Lower leg skin (tissue), 4 donors: ENCODE measurements around the gene CAMK2N2. TPM values are rescaled to one million over a fixed set of nuclear protein-coding genes. Genes with fewer than 3 reads are reported as not detected.

ENCODE experiments used
- DNase-seq, 2 donors: peaks; one replicate each; pipeline ENCODE4 v3.0.0-alpha.2; 2019; ENCODE audit warnings: low spot score in 2 of 2
- H3K4me3 ChIP-seq: fragments of 200-600 bp; sonication (generic); 2 replicates; pipeline ENCODE4 v1.5.1; 2017; ENCODE audit warnings: mild to moderate bottlenecking, low read depth; ENCODE audit not compliant: poor library complexity, severe bottlenecking
- POLR2A ChIP-seq, 2 donors: fragments of 450-650 bp; IDR thresholded peaks; one replicate each; pipeline ENCODE4 v1.6.1; 2016 to 2017; ENCODE audit warnings: antibody characterized with exemption in 2 of 2, mild to moderate bottlenecking in 1 of 2, moderate library complexity in 1 of 2
- WGBS, 2 donors: methylation state at CpG; one replicate each; pipeline ENCODE4 v1.1.5; 2018; 5-methylcytosine and 5-hydroxymethylcytosine counted together
- intact Hi-C: fragments of 100-400 bp; cut with DNase I; formaldehyde crosslinking; loops from one replicate; pipeline ENCODE4 v1.15.0; 2023; ENCODE audit warnings: low total_unique reads
- total RNA-seq, 4 donors: library from RNA; depleted of rRNA; stranded (reverse); fragments of >200 nt; gene quantifications; one replicate each; pipeline ENCODE4 v1.1.0, GENCODE V29; 2016
- TF ChIP-seq, protein P1 (sequence below), 3 donors: fragments of 450-650 bp; IDR thresholded peaks; one replicate each; pipeline ENCODE4 v1.5.1; 2016; ENCODE audit warnings: antibody characterized with exemption in 3 of 3, mild to moderate bottlenecking in 3 of 3, moderate library complexity in 2 of 3

Gene CAMK2N2
- total RNA-seq, 4 donors from 2014 or later, result not detected

DNA sequence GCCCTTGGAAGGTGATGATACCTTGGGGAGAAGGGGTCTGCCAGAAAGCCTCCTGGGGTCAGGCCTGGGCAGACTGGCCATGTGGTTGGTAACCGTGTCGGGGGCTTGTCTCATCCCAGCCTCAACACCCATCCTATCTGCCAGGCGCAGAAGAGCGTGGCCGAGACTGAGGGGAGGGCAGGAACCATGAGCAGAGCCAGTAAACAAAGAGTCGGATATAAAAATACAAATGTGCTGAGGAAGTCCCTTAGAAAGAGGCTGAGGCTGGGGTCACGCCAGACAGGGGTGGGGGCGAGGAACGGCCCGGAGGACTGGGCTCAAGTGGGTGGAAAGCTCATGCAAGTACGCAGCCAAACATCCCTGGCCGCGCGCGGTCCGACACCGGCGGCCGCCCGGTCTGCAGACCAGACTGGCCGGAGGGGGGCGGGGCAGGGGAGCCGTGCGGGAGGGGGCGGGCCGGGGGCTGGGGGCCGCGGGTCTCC, 1.9 kb downstream of the CAMK2N2 start:
- intact Hi-C loops, result no loop called here
- 26 to 44% methylated on average over 19 to 21 of the region's 28 CpGs for WGBS, 2 donors
- H3K4me3 ChIP-seq, result no peak overlapping the region
- DNase-seq, result no peak
- TF ChIP-seq, protein P1, sequence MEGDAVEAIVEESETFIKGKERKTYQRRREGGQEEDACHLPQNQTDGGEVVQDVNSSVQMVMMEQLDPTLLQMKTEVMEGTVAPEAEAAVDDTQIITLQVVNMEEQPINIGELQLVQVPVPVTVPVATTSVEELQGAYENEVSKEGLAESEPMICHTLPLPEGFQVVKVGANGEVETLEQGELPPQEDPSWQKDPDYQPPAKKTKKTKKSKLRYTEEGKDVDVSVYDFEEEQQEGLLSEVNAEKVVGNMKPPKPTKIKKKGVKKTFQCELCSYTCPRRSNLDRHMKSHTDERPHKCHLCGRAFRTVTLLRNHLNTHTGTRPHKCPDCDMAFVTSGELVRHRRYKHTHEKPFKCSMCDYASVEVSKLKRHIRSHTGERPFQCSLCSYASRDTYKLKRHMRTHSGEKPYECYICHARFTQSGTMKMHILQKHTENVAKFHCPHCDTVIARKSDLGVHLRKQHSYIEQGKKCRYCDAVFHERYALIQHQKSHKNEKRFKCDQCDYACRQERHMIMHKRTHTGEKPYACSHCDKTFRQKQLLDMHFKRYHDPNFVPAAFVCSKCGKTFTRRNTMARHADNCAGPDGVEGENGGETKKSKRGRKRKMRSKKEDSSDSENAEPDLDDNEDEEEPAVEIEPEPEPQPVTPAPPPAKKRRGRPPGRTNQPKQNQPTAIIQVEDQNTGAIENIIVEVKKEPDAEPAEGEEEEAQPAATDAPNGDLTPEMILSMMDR (IDR thresholded peaks at IDR 0.05), result no peak
- TF ChIP-seq POLR2A (IDR thresholded peaks at IDR 0.05), result no peak

DNA sequence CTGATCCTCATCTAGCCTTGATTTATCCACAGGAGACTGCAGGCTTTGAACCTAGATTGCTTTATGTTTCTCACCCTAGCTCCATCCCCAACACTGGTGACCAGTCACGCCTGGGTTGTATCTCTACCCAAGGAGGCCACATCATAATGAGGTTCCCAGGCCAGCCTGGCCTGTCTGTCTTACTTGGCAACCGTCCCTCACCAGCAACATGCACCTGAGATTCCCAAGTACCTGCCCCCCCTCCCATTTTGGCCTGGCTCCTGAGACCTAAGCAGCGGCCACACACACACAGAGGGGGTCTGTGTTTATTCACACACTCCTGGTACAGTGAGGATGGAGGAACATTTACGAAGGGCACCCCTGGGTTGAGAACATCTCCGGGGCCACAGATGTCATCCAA, 2.4 kb downstream of the CAMK2N2 start:
- intact Hi-C loops, result no loop called here
- no peak for DNase-seq
- WGBS, 2 donors, result 91 to 92% methylated on average over 5 of the region's 5 CpGs
- no peak for TF ChIP-seq POLR2A (IDR thresholded peaks at IDR 0.05)
- TF ChIP-seq, protein P1 (IDR thresholded peaks at IDR 0.05), result no peak
- no peak overlapping the region for H3K4me3 ChIP-seq

DNA sequence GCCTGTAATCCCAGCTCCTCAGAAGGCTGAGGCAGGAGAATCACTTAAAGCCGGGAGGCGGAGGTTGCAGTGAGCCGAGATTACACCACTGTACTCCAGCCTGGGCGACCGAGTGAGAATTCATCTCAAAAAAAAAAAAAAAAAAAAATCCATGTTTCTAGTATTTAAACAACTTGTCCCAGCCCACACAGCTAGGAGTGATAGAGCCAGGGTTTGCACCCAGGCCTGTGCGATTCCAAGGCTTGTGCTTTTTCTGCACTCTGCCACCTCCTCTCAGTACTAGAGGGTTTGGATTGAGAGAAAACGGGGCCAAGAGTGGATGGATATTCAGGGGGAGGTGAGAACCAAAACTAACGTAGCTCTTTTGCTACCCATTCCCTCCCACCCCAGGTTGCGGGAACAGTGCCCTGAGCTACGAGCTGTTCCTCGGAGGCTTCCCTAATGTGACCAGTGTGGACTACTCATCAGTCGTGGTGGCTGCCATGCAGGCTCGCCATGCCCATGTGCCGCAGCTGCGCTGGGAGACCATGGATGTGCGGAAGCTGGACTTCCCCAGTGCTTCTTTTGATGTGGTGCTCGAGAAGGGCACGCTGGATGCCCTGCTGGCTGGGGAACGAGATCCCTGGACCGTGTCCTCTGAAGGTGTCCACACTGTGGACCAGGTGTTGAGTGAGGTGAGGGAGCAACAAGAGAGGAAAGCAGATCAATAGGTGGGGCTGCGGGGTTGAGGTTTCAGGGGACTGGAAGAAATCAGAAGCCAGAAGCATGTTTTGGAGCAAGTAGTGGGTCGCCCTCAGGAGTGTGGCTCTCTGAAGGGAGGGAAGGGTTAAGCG, 4.1 kb downstream of the CAMK2N2 start:
- intact Hi-C loops, result no loop called here
- 91 to 93% methylated on average over 23 of the region's 23 CpGs for WGBS, 2 donors
- DNase-seq, result no peak
- H3K4me3 ChIP-seq, result no peak overlapping the region
- TF ChIP-seq, protein P1 (IDR thresholded peaks at IDR 0.05), result no peak
- no peak for TF ChIP-seq POLR2A (IDR thresholded peaks at IDR 0.05)

DNA sequence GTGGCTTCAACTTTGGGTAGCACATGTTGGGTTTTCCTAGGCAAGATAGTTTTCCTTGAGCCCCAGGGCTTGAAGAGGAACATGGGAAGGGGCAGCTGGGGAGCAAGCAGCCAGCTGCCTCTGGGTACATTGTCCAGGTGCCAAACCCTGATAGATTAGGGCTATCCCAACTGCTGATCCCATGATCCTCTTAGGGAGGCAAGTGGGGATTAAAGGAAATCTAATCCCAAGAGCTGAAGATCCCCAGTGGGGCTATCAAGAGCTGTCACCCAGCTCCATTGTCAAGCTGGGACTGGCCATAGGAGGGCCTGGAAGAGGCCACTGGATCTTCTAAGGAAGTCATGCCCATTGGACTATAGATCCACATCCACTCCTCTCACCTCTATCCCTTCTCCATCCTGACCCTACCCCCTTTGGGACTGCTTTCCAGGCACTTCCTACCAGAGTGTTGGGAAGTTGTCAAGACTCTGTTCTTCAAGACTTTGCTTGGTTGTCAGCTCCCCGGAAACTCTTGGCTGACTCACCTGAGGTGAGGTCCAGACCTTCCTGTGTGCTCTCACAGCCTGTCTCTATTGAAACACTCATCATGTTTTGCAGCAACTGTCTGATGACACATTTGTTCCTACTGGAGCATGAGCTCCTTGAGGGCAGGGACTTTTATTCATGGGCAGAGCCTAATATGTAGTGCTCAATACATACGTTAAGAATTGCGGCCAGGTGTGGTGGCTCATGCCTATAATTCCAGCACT, 5.9 kb downstream of the CAMK2N2 start:
- 92 to 94% methylated on average over 3 of the region's 3 CpGs for WGBS, 2 donors
- no peak for DNase-seq
- TF ChIP-seq POLR2A (IDR thresholded peaks at IDR 0.05), result no peak
- TF ChIP-seq, protein P1 (IDR thresholded peaks at IDR 0.05), result no peak
- intact Hi-C loops, result no loop called here
- H3K4me3 ChIP-seq, result no peak overlapping the region

DNA sequence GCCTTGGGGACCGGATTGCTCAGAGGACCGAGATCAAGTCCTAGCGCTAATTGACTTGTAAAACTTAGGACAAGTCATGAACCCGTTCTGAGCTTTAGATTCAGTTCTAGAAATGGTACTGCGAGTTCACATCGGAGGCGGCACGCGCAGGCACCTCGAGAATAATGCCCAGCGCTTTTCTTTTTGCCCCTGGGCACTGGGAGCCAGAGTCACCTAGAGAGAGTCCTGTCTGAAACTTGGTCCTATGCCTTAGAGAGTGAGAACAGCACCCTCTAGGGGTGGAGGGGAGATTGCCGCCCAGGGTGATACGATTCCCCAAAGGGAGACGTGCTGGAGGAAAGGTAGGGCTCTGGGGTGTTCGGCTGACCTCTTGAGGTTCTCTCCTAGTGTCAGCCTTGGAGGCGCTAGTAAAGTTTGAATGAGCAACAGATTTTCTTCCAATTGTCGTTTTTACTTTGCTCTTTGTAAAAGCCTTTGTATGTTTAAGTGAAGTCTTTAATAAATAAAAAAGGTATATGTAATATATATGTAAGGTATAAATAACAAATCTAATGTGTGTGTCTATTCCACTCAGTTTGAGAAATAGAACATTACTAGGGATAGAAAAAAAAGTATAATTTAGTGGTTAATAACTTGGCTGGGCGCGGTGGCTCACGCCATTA, 11.1 kb downstream of the CAMK2N2 start:
- WGBS, 2 donors, result 14 to 17% methylated on average over 16 to 20 of the region's 20 CpGs
- intact Hi-C loops, result no loop called here
- H3K4me3 ChIP-seq, result peak overlapping the region; percentile 41
- DNase-seq, result peak; percentile 87 to 97
- no peak for TF ChIP-seq POLR2A (IDR thresholded peaks at IDR 0.05)
- TF ChIP-seq, protein P1 (IDR thresholded peaks at IDR 0.05), result peak in 1 of 3 donors; percentile 76
